ENCODE results near the gene HAP1.
"Not testable (repeated sequence)": the region's sequence is repeated elsewhere in the genome, so short reads cannot be mapped to it uniquely, and the experiment has no call there.

DNA sequence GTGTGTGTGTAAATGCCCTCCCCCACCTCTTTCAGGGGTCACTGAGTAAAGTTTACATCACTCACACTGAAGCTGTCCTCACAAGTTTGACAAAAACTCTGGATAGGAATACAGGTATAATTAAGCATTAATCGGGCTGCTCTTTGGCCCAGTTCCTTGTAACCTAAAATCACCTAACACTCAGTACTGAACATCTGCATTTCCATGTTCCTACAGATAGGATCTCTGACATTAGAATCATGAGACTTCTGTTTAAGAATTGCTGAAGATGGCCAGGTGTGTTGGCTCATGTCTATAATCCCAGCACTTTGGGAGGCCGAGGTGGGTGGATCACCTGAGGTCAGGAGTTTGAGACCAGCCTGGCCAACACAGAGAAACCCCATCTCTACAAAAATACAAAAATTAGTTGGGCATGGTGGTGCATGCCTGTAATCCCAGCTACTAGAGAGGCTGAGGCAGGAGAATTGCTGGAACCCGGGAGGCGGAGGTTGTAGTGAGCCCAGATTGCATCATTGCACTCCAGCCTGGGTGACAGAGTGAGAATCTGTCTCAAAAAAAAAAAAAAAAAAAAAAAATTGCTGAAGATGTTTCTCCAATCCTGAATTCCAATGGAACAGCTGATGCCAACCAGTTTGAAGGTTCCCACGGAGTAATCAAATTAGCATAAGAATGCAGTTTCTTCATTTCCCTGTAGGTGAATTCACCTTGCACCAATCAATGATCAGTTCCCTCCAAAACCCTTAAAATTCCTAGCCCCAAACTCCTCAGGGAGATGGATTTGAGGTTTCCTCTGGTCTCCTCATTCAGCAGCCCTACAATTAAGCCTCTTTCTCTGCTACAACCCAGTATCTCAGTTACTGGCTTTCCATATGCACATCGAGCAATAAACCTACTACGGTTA, 59.0 kb downstream of the HAP1 start:
- TF ChIP-seq, protein P1, sequence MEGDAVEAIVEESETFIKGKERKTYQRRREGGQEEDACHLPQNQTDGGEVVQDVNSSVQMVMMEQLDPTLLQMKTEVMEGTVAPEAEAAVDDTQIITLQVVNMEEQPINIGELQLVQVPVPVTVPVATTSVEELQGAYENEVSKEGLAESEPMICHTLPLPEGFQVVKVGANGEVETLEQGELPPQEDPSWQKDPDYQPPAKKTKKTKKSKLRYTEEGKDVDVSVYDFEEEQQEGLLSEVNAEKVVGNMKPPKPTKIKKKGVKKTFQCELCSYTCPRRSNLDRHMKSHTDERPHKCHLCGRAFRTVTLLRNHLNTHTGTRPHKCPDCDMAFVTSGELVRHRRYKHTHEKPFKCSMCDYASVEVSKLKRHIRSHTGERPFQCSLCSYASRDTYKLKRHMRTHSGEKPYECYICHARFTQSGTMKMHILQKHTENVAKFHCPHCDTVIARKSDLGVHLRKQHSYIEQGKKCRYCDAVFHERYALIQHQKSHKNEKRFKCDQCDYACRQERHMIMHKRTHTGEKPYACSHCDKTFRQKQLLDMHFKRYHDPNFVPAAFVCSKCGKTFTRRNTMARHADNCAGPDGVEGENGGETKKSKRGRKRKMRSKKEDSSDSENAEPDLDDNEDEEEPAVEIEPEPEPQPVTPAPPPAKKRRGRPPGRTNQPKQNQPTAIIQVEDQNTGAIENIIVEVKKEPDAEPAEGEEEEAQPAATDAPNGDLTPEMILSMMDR (IDR thresholded peaks at IDR 0.05), result not testable (repeated sequence)
- not testable (repeated sequence) for TF ChIP-seq ZFX (IDR thresholded peaks at IDR 0.05; ENCODE audit: borderline replicate concordance)
